Uterus (tissue), 4 donors: ENCODE data around the gene RIC8B. TPM values are rescaled to one million over a fixed set of nuclear protein-coding genes. Genes with fewer than 3 reads are reported as not detected.

Source experiments
- DNase-seq, 2 donors: peaks; one replicate each; pipeline ENCODE4 v3.0.0-alpha.2; 2019 to 2020
- H3K27ac ChIP-seq, 2 donors: fragments of 200-600 bp; sonication (generic); 1 replicate in 1 of 2; 2 replicates in 1 of 2; pipeline ENCODE4 v1.5.1; 2016 to 2018
- H3K27me3 ChIP-seq, 2 donors: fragments of 200-600 bp; sonication (generic); one replicate each; pipeline ENCODE4 v1.5.1; 2018 to 2019; ENCODE audit warnings: control low read depth in 1 of 2
- H3K36me3 ChIP-seq, 2 donors: fragments of 200-600 bp; sonication (generic); one replicate each; pipeline ENCODE4 v1.5.1; 2019; ENCODE audit warnings: control low read depth in 1 of 2
- H3K4me1 ChIP-seq, 2 donors: fragments of 200-600 bp; sonication (generic); one replicate each; pipeline ENCODE4 v1.5.1; 2018 to 2019; ENCODE audit warnings: control low read depth in 1 of 2
- H3K4me3 ChIP-seq, 2 donors: fragments of 200-600 bp; sonication (generic); 1 replicate in 1 of 2; 2 replicates in 1 of 2; pipeline ENCODE4 v1.5.1; 2018 to 2019; ENCODE audit warnings: mild to moderate bottlenecking in 1 of 2
- H3K9me3 ChIP-seq, 2 donors: fragments of 200-600 bp; sonication (generic); one replicate each; pipeline ENCODE4 v1.5.1; 2019; ENCODE audit warnings: control low read depth in 1 of 2
- CTCF ChIP-seq, 4 experiments: fragments of 200-600 bp in 2 of 4; fragments of 450-650 bp in 2 of 4; sonication (generic) in 2 of 4; IDR thresholded peaks; one replicate each; pipeline ENCODE4 v1.5.1; 2016 to 2019; ENCODE audit warnings: antibody characterized with exemption in 4 of 4, mild to moderate bottlenecking in 2 of 4, moderate library complexity in 1 of 4
- POLR2A ChIP-seq, 2 donors: fragments of 450-650 bp; IDR thresholded peaks; one replicate each; pipeline ENCODE4 v1.6.1; 2016; ENCODE audit warnings: antibody characterized with exemption in 2 of 2, mild to moderate bottlenecking in 1 of 2, moderate library complexity in 1 of 2
- intact Hi-C: fragments of 100-400 bp; cut with DNase I; formaldehyde crosslinking; loops from one replicate; pipeline ENCODE4 v1.15.1; 2023; ENCODE audit warnings: low total_unique reads
- total RNA-seq, 4 donors: library from RNA; depleted of rRNA in 3 of 4; stranded (reverse); fragments of >200 nt in 3 of 4; gene quantifications; one replicate each; pipeline versions ENCODE4 v1.1.0 to v1.2.4, GENCODE V29; 2014 to 2023
- donor health status: DM: yes; HTN: yes; CAD: no.

Gene RIC8B
- total RNA-seq, 4 donors from 2014 or later: 23.1 to 49.7 (median 34.0) TPM

GRCh38 chr12:106819991-106820390, 45.5 kb downstream of the RIC8B start:
- H3K27ac ChIP-seq: no peak overlapping the region
- H3K36me3 ChIP-seq: no peaks in the 10 kb centered on the region
- H3K9me3 ChIP-seq: no peaks in the 10 kb centered on the region
- no peak for DNase-seq
- no peak overlapping the region for H3K4me3 ChIP-seq
- no peaks in the 10 kb centered on the region for H3K27me3 ChIP-seq
- intact Hi-C loops: no loop called here
- no peaks in the 10 kb centered on the region for H3K4me1 ChIP-seq
- TF ChIP-seq POLR2A (IDR thresholded peaks at IDR 0.05) (no peak), CTCF (IDR thresholded peaks at IDR 0.05) (no peak)

- H3K27ac ChIP-seq: no peak overlapping the region
- TF ChIP-seq POLR2A (IDR thresholded peaks at IDR 0.05): no peak
- TF ChIP-seq CTCF (IDR thresholded peaks at IDR 0.05): no peak
- no peaks in the 10 kb centered on the region for H3K4me1 ChIP-seq
- no peaks in the 10 kb centered on the region for H3K27me3 ChIP-seq
- no peak overlapping the region for H3K4me3 ChIP-seq
- no peaks in the 10 kb centered on the region for H3K9me3 ChIP-seq
- DNase-seq: no peak
- intact Hi-C loops: no loop called here
- H3K36me3 ChIP-seq: no peaks in the 10 kb centered on the region
These were observed 57.2 kb downstream of the RIC8B start for GRCh38 chr12:106831699-106832098.

- no peak for TF ChIP-seq CTCF (IDR thresholded peaks at IDR 0.05)
- no peak for TF ChIP-seq POLR2A (IDR thresholded peaks at IDR 0.05)
- H3K9me3 ChIP-seq: no peaks in the 10 kb centered on the region
- no peaks in the 10 kb centered on the region for H3K27me3 ChIP-seq
- no peak overlapping the region for H3K4me3 ChIP-seq
- no peak overlapping the region for H3K27ac ChIP-seq
- intact Hi-C loops: no loop called here
- DNase-seq: no peak
- no peaks in the 10 kb centered on the region for H3K36me3 ChIP-seq
- H3K4me1 ChIP-seq: peaks cover 0 to 2% of the 10 kb centered on the region in 2 donors
These were observed 63.3 kb downstream of the RIC8B start for GRCh38 chr12:106837782-106838181.

- TF ChIP-seq CTCF (IDR thresholded peaks at IDR 0.05): no peak
- TF ChIP-seq POLR2A (IDR thresholded peaks at IDR 0.05): no peak
- intact Hi-C loops: no loop called here
- H3K4me3 ChIP-seq: no peak overlapping the region
- H3K9me3 ChIP-seq: no peaks in the 10 kb centered on the region
- peak overlapping the region in 1 of 2 donors; percentile 15 for H3K27ac ChIP-seq
- DNase-seq: no peak
- no peaks in the 10 kb centered on the region for H3K36me3 ChIP-seq
- peaks cover 0 to 2% of the 10 kb centered on the region in 2 donors for H3K4me1 ChIP-seq
- no peaks in the 10 kb centered on the region for H3K27me3 ChIP-seq
These were observed 64.9 kb downstream of the RIC8B start for GRCh38 chr12:106839333-106839732.

- DNase-seq: peak; percentile 16 to 17
- TF ChIP-seq CTCF (IDR thresholded peaks at IDR 0.05) (no peak), POLR2A (IDR thresholded peaks at IDR 0.05) (no peak)
- intact Hi-C loops: no loop called here
- Histone ChIP-seq H3K27me3 (no peaks in the 10 kb centered on the region), H3K9me3 (no peaks in the 10 kb centered on the region), H3K27ac (peak overlapping the region in 1 of 2 donors; percentile 15), H3K36me3 (no peaks in the 10 kb centered on the region), H3K4me1 (peaks cover 0 to 2% of the 10 kb centered on the region in 2 donors), H3K4me3 (no peak overlapping the region)
These were observed 65.8 kb downstream of the RIC8B start for GRCh38 chr12:106840243-106840642.
